22Rv1 (cell line): ENCODE data around the gene GNB1.

Experiments
- ZFX ChIP-seq: fragments of 450-650 bp; IDR thresholded peaks from 2 replicates; pipeline ENCODE4 v1.6.1; 2017; ENCODE audit warnings: antibody characterized with exemption, borderline replicate concordance
- TF ChIP-seq, protein P1 (sequence below): fragments of 450-650 bp; IDR thresholded peaks from 2 replicates; pipeline ENCODE4 v1.5.1; 2017; ENCODE audit warnings: mild to moderate bottlenecking

DNA sequence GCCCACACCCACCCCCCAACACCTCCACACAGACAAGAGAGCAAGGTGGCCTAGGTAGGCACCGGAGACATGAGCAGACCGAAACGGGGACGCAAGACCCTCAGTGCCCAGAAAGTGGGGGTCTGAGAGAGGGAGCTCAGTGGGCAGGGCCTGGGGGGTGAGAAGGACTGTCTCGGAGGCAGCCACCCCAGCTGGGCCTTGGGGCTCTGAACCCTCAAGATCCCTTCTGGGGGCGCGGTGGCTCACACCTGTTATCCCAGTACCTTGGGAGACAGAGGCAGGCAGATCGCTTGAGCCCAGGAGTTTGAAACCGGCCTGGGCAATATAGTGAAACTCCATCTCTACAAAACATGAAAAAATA is 9.1 kb upstream of the GNB1 start:
- TF ChIP-seq, protein P1, sequence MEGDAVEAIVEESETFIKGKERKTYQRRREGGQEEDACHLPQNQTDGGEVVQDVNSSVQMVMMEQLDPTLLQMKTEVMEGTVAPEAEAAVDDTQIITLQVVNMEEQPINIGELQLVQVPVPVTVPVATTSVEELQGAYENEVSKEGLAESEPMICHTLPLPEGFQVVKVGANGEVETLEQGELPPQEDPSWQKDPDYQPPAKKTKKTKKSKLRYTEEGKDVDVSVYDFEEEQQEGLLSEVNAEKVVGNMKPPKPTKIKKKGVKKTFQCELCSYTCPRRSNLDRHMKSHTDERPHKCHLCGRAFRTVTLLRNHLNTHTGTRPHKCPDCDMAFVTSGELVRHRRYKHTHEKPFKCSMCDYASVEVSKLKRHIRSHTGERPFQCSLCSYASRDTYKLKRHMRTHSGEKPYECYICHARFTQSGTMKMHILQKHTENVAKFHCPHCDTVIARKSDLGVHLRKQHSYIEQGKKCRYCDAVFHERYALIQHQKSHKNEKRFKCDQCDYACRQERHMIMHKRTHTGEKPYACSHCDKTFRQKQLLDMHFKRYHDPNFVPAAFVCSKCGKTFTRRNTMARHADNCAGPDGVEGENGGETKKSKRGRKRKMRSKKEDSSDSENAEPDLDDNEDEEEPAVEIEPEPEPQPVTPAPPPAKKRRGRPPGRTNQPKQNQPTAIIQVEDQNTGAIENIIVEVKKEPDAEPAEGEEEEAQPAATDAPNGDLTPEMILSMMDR = no peak
- no peak for TF ChIP-seq ZFX
